Ishikawa (cell line): ENCODE data around the gene FRS3.

ENCODE experiments used
- CEBPB ChIP-seq: IDR thresholded peaks from 2 replicates; pipeline ENCODE4 v1.6.1; 2012
- CREB1 ChIP-seq: IDR thresholded peaks from 2 replicates; pipeline ENCODE4 v1.6.1; 2012; ENCODE audit warnings: low read depth
- EGR1 ChIP-seq: IDR thresholded peaks from 2 replicates; pipeline ENCODE4 v1.6.1; 2012
- EP300 ChIP-seq: IDR thresholded peaks from 2 replicates; pipeline ENCODE4 v1.6.1; 2012; ENCODE audit warnings: borderline replicate concordance
- FOXM1 ChIP-seq: IDR thresholded peaks from 2 replicates; pipeline ENCODE4 v1.6.1; 2012; ENCODE audit warnings: low read depth, borderline replicate concordance
- NFIC ChIP-seq: IDR thresholded peaks from 2 replicates; pipeline ENCODE4 v1.6.1; 2012
- RAD21 ChIP-seq: IDR thresholded peaks from 2 replicates; pipeline ENCODE4 v1.6.1; 2012; ENCODE audit warnings: low read depth
- REST ChIP-seq: IDR thresholded peaks from 2 replicates; pipeline ENCODE4 v1.6.1; 2012; ENCODE audit warnings: low read depth, mild to moderate bottlenecking
- TAF1 ChIP-seq: IDR thresholded peaks from 2 replicates; pipeline ENCODE4 v1.6.1; 2012; ENCODE audit warnings: low read depth, mild to moderate bottlenecking
- TCF12 ChIP-seq: IDR thresholded peaks from 2 replicates; pipeline ENCODE4 v1.6.1; 2012; ENCODE audit warnings: low read depth
- TEAD4 ChIP-seq: IDR thresholded peaks from 2 replicates; pipeline ENCODE4 v1.6.1; 2012
- YY1 ChIP-seq: IDR thresholded peaks from 2 replicates; pipeline ENCODE4 v1.6.1; 2012; ENCODE audit warnings: low read depth
- ZBTB7A ChIP-seq: IDR thresholded peaks from 2 replicates; pipeline ENCODE4 v1.6.1; 2012; ENCODE audit warnings: low read depth
- TF ChIP-seq, protein P1 (sequence below): IDR thresholded peaks from 2 replicates; pipeline ENCODE4 v1.6.1; 2012
- TF ChIP-seq, protein P2 (sequence below): IDR thresholded peaks from 2 replicates; pipeline ENCODE4 v1.6.1; 2012

FRS3 gene

GRCh38 chr6:41783106-41783780 is 3.5 kb upstream of the FRS3 start:
- TF ChIP-seq NFIC (no peak), ZBTB7A (no peak), EP300 (no peak), CEBPB (no peak), TCF12 (no peak), TEAD4 (no peak), CREB1 (no peak), TAF1 (no peak), FOXM1 (no peak), YY1 (no peak), REST (no peak), EGR1 (no peak), RAD21 (no peak)
- TF ChIP-seq, protein P1, sequence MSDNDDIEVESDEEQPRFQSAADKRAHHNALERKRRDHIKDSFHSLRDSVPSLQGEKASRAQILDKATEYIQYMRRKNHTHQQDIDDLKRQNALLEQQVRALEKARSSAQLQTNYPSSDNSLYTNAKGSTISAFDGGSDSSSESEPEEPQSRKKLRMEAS, result no peak
- TF ChIP-seq, protein P2, sequence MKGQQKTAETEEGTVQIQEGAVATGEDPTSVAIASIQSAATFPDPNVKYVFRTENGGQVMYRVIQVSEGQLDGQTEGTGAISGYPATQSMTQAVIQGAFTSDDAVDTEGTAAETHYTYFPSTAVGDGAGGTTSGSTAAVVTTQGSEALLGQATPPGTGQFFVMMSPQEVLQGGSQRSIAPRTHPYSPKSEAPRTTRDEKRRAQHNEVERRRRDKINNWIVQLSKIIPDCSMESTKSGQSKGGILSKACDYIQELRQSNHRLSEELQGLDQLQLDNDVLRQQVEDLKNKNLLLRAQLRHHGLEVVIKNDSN, result no peak

GRCh38 chr6:41781366-41781730 is 1.6 kb upstream of the FRS3 start:
- TF ChIP-seq YY1, result no peak
- TF ChIP-seq, protein P1, result peak; percentile 53

- TF ChIP-seq YY1 (no peak), ZBTB7A (peak; percentile 53; the same call in 1 of the 2 replicates), RAD21 (no peak), EGR1 (0 out of 2 replicates have a peak, but pooled peaks have one; percentile 14), EP300 (no peak), NFIC (peak; percentile 42; the same call in 1 of the 2 replicates), TCF12 (no peak), CEBPB (no peak), CREB1 (no peak)
These were observed 1.1 kb upstream of the FRS3 start, which contains the start of gene PRICKLE4 for GRCh38 chr6:41780551-41781365. Gene PRICKLE4 (plus strand): TSS chr6:41780782. CDS start chr6:41783474, 2,692 bp downstream.

- TF ChIP-seq NFIC (no peak), EP300 (no peak), TEAD4 (no peak), CEBPB (no peak), REST (no peak), FOXM1 (no peak), CREB1 (no peak), RAD21 (no peak)
- TF ChIP-seq, protein P1, result no peak
- TF ChIP-seq, protein P2, result no peak
These were observed 364 bp downstream of the FRS3 start for GRCh38 chr6:41779336-41779735.

GRCh38 chr6:41778895-41779294 is 805 bp downstream of the FRS3 start:
- TF ChIP-seq, protein P2, result no peak
- TF ChIP-seq CREB1 (no peak), EP300 (no peak), REST (no peak), RAD21 (no peak), TCF12 (no peak), TAF1 (no peak), ZBTB7A (no peak), CEBPB (no peak), TEAD4 (no peak), YY1 (no peak), NFIC (no peak), FOXM1 (no peak), EGR1 (no peak)
- TF ChIP-seq, protein P1, result no peak
